Measurements from ENCODE around the gene PSMD14.
"Not testable (repeated sequence)": the region's sequence is repeated elsewhere in the genome, so short reads cannot be mapped to it uniquely, and the experiment has no call there.

The PSMD14 gene

GRCh38 chr2:161337247-161337646, 29.0 kb downstream of the PSMD14 start:
- no peak for DNase-seq (ENCODE audit: low read depth in 2 of 2)

- DNase-seq (ENCODE audit: low read depth in 2 of 2): not testable (repeated sequence)
Measured at GRCh38 chr2:161339532-161339931, 31.3 kb downstream of the PSMD14 start.

DNA sequence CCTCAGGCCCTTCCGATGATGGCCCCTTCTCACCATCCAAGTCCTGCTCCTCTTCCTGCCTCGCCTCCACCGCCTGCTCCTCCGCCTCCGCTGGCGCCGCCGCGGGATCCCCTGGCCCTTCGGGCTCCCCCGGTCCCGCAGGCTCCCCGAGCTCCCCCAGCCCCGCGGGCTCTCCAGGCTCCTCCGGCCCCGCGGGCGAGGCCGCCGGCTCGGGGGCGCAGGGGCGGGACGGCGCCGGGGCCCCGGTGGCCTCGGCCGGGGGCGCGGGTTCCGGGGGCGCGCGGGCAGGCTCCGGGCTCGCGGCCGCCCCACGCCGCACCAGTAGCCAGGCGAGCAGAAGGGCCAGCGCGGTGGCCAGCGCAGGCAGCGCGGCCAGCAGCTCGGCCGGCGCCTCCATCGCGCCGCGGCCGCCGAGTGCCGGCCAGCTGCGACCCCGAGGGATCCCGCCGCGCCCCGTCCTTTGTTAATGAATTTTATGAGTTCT, 32.7 kb downstream of the PSMD14 start:
- not testable (repeated sequence) for DNase-seq (ENCODE audit: low read depth in 2 of 2)

DNA sequence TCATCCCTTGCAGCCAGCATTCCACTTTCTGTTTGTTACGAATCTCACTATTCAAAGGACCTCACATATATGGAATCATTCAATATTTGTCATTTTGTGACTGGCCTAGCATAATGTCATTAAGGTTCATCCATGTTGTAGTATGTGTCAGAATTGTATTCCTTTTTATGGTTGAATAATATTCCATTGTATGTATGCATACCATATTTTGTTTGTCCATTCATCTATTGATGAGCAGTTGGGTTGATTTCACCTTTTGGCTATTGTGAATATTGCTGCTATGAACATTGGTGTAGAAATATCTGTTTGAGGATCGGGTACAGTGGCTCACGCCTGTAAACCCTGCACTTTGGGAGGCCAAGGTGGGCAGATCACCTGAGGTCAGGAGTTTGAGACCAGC, 35.0 kb downstream of the PSMD14 start:
- DNase-seq (ENCODE audit: low read depth in 2 of 2): no peak

DNA sequence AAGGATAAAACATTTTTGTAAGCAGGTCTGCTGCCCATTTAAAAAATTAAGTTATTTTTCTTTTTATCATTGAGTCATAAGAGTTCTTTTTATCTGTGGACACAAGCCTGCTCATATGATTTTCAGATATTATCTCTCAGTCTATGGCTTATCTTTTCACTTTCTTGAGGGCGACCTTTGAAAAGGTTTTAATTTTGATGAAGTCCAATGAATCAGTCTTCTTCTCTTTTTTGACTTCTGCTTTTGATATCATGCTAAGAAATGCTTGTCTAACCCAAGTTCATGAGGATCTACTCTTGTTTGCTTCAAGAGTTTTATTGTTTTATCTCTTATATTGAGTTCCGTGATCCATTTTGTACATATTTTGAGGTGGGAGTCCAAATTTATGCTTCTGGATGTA, 36.5 kb downstream of the PSMD14 start:
- DNase-seq (ENCODE audit: low read depth in 2 of 2): no peak

DNA sequence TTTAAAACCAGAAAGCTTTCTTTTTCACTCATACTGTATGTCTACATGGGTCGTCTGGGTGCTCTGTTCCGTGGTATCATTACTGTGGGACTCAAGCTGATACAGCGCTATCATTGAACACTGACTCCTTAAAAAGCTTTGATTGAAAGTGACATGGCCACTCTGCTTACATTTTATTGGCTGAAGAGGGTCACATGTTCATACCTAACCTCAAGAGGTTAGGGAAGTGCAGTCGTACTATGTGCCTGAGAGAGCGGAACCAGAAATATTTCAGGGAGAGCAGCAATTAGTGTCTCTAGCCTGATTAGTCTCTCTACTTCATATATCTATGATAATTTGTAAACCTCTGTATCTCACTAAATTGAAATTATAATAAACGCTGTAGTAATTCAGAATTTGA, 43.5 kb downstream of the PSMD14 start:
- no peak for DNase-seq (ENCODE audit: low read depth in 2 of 2)

DNA sequence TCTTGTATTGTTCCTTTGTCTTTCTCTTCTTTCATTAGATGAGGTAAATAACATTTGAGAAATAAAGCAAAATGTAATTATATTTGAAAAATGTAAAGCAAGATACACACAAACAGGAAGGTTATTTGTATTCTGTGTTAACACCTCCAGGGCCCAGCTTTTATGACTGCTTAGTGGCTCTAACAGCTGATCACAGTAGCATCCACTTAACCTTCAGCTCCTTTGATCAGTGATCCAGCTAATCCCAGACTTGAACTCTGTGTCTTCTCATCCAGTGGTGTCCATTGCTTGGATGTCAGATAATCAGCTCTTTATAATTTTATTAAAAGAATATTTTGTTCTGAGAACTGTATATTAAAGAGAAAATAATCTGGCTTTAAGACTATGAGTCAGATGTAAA, 44.5 kb downstream of the PSMD14 start:
- no peak for DNase-seq (ENCODE audit: low read depth in 2 of 2)

DNA sequence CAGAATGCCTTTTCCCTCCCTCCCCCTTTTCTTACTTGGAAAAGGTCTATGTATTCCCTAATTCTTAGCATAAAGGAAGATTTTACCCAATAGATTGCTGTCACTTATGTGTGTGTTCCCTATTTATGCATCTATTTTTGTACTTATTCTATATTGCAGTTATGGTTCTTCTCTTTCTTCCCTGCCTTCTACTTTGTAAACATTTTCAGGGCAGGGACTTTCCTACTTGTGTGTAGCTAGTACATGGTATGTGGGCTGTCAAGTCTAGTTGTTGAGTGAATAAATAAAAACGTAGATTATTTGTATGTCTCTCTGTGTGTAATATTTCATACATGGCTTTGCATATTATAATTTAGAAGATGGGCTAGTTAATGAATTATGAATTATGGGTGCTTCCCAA, 45.3 kb downstream of the PSMD14 start:
- no peak for DNase-seq (ENCODE audit: low read depth in 2 of 2)

DNA sequence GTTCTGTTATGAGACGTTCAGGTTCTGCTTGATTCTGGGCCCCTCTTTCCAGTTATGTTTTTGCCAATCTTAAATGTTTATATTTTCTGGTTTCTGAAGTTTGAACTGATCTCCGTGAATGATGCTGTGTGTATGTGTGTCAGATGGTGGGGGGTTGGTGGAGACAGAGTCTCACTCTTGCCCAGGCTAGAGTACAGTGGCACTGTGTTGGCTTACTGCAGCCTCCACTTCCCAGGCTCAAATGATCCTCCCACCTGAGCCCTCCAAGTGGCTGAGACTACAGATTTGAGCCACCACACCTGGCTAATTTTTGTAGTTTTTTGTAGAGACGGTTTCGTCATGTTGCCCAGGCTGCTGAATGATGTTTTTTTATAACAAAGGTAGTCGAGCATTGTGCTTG, 45.9 kb downstream of the PSMD14 start:
- no peak for DNase-seq (ENCODE audit: low read depth in 2 of 2)

DNA sequence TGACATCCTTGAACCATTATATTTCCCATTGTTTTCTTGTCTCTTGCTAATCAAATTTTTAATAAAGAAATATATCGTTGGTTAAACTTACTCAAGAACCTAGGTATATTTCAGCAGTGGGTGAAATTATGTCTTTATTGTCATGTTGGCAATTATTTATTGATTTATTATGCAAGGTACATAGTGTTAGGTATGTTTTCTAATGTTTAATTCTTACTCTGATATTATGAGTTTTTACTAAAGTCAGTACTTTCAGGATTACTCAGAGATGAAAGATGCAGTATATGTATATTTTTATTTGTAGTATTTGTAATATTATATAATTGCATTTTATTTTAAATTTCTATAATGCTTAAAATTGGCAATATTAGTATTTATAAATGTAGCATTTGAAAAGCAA, 46.9 kb downstream of the PSMD14 start:
- DNase-seq (ENCODE audit: low read depth in 2 of 2): no peak

DNA sequence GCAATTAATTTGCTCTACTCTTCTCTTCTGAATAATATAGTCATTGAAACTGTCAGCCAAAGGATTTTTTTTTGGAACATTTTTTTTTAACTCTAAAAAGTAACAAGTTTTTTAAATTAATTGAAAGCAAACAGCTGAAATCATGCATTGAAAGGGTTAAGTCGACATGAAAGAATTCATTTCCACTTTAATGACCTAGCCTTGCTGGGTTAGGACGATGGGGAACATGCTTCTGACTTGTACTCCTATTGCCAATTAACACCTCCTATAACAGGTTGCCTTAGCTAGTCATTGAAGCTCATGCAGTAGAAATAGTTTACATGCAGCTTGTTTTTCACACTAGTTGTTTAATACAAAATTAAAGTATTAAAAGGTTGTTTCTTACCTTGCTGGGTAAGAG, 47.8 kb downstream of the PSMD14 start:
- DNase-seq (ENCODE audit: low read depth in 2 of 2): no peak

DNA sequence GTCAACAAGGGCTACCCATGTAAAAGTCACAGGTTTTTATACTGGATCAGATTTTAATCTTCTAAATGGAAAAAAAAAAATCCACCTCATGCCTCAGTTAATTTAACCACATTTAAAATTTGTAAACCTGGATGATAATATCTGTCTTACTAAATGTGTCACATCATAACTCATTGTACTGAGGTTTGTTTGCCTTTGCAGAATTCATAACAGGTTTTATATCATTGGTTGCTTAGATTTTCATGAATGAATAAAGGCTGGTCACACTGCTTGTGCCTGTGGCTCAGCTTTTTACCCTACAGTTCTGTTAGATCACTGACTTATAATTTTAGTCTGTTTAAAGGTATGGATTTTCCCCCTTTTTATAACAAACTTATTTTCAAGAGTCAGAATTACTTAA, 48.9 kb downstream of the PSMD14 start:
- DNase-seq (ENCODE audit: low read depth in 2 of 2): no peak

DNA sequence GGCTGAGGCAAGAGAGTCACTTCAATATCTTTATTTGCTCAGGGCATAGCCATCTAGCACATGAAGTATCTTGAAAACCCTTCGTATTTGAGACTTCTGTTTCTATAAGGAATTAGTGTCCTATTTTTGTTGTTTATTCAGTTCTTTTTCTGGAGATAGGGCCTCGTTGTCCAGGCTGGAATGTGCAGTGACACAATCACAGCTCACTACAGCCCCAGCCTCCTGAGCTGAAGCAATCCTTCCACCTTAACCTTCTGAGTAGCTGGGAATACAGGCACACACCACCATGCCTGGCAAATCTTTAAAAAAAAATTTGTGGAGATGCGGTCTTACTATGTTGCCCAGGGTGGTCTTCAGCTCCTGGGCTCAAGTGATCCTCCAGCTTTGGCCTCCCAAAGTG, 50.6 kb downstream of the PSMD14 start:
- no peak for DNase-seq (ENCODE audit: low read depth in 2 of 2)

DNA sequence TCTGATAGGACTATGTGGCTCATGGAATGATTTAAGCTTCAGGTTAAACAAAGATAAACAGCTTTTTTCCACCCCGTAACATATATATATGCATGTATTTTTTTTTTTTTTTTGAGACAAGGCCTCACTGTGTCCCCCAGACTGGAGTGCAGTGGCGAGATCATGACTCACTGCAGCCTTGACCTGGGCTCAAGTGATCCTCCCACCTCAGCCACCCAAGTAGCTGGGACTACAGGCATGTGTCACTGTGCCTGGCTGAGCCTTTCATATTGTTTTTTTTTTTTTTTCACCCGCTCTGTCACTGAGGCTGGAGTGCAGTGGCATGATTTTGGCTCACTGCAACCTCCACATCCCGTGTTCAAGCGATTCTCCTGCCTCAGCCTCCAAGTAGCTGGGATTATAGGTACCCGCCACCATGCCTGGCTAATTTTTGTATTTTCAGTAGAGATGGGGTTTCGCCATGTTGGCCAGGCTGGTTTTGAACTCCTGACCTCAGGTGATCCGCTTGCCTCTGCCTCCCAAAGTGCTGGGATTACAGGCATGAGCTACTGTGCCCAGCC, 52.0 kb downstream of the PSMD14 start:
- DNase-seq (ENCODE audit: low read depth in 2 of 2): not testable (repeated sequence)

DNA sequence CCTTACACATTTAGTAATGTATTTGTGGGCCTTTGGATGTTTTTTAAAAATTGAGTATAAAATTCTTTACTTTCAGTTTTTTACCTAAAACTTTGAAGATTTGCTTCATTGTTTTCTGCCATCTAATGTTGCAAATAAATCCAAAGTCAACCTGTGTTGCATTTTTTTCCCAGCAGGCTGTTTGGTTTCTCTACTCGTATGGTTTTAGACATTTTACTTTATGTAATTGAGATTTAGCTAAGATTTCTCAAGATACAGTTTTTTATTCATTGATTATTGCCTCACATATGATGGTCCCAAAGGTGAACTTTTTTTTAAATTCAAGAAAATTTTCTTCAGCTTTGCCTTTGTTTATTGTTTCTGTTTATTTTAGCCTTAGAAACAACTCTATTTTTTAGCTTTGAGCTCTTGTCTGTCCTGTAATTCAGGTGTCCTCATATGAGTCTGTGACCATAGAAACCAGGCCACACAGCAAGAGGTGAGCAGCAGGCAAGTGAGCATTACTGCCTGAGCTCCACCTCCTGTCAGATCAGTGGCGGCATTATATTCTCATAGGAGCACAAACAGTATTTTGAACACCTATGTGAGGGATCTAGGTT, 54.4 kb downstream of the PSMD14 start:
- DNase-seq (ENCODE audit: low read depth in 2 of 2): no peak

- no peak for DNase-seq (ENCODE audit: low read depth in 2 of 2)
Measured at GRCh38 chr2:161367675-161368074, 59.5 kb downstream of the PSMD14 start.

GRCh38 chr2:161369311-161369710, 61.1 kb downstream of the PSMD14 start:
- no peak for DNase-seq (ENCODE audit: low read depth in 2 of 2)

- no peak for DNase-seq (ENCODE audit: low read depth in 2 of 2)
Measured at GRCh38 chr2:161370981-161371380, 62.8 kb downstream of the PSMD14 start.

- DNase-seq (ENCODE audit: low read depth in 2 of 2): no peak
Measured at GRCh38 chr2:161371869-161372268, 63.6 kb downstream of the PSMD14 start.

GRCh38 chr2:161373942-161374341, 65.7 kb downstream of the PSMD14 start:
- DNase-seq (ENCODE audit: low read depth in 2 of 2): no peak

DNA sequence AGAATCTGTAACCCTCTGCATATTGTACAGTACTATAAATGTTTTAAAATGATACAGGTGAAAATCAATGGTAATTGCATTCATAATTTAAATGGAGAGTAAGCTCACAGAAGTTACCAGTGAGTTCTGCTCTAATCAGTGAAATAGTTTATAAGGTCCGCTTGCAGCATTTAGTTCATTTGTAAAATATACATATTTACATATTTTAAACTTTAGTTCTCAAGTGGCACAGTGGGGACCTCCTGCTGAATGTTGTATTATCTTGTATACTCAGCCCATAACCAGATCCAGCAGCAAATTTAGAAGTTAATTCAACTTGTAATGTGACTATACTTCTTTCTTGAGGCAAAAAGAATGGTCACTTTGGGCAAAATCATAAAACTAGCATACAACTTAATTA, 66.2 kb downstream of the PSMD14 start:
- no peak for DNase-seq (ENCODE audit: low read depth in 2 of 2)

- DNase-seq (ENCODE audit: low read depth in 2 of 2): no peak
Measured at GRCh38 chr2:161379740-161380139, 71.5 kb downstream of the PSMD14 start.

- DNase-seq (ENCODE audit: low read depth in 2 of 2): no peak
Measured at GRCh38 chr2:161381546-161381945, 73.3 kb downstream of the PSMD14 start.

DNA sequence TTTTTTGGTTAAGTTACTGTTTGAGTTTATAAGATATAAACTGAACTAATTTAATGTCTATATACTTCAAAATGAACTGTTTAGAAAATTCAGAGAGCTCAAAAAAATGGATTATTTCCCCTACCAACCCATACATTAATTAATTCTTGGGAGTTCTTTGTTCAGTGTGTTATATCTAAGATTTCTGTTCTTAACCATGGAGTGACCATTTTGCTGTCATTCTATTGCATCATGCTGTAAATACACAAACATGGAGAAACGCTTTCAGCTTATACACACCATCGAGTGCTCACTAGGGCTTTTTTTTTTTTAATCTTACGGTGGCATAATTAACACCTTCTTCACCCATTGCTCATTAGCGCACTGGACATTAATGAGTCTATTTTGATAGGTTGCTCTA, 74.5 kb downstream of the PSMD14 start:
- no peak for DNase-seq (ENCODE audit: low read depth in 2 of 2)

Data from activated CD8-positive, alpha-beta memory T cell treated with anti-CD3 and anti-CD28 coated beads for 4 hours (primary cell).